22Rv1 (cell line): ENCODE data around the gene RNASE1.

Source experiments
- CTCF ChIP-seq: fragments of 450-650 bp; IDR thresholded peaks from 2 replicates; pipeline ENCODE4 v1.5.1; 2017; ENCODE audit warnings: mild to moderate bottlenecking
- ZFX ChIP-seq: fragments of 450-650 bp; IDR thresholded peaks from 2 replicates; pipeline ENCODE4 v1.6.1; 2017; ENCODE audit warnings: antibody characterized with exemption, borderline replicate concordance

- TF ChIP-seq CTCF (peak; percentile 11; the same call in 1 of the 2 replicates), ZFX (no peak)
These were observed 16.2 kb upstream of the RNASE1 start for GRCh38 chr14:20818861-20819260.
